GM12874 (cell line): ENCODE results near the gene FHAD1.

ENCODE experiments used
- TF ChIP-seq, protein P1 (sequence below): IDR thresholded peaks from 2 replicates; pipeline ENCODE4 v1.5.1; 2011; ENCODE audit warnings: low read depth, mild to moderate bottlenecking, control low read depth, low read length, moderate library complexity; ENCODE audit not compliant: insufficient read depth

FHAD1 gene

GRCh38 chr1:15343729-15344128 lies 96.7 kb downstream of the FHAD1 start:
- TF ChIP-seq, protein P1, sequence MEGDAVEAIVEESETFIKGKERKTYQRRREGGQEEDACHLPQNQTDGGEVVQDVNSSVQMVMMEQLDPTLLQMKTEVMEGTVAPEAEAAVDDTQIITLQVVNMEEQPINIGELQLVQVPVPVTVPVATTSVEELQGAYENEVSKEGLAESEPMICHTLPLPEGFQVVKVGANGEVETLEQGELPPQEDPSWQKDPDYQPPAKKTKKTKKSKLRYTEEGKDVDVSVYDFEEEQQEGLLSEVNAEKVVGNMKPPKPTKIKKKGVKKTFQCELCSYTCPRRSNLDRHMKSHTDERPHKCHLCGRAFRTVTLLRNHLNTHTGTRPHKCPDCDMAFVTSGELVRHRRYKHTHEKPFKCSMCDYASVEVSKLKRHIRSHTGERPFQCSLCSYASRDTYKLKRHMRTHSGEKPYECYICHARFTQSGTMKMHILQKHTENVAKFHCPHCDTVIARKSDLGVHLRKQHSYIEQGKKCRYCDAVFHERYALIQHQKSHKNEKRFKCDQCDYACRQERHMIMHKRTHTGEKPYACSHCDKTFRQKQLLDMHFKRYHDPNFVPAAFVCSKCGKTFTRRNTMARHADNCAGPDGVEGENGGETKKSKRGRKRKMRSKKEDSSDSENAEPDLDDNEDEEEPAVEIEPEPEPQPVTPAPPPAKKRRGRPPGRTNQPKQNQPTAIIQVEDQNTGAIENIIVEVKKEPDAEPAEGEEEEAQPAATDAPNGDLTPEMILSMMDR: no peak

DNA sequence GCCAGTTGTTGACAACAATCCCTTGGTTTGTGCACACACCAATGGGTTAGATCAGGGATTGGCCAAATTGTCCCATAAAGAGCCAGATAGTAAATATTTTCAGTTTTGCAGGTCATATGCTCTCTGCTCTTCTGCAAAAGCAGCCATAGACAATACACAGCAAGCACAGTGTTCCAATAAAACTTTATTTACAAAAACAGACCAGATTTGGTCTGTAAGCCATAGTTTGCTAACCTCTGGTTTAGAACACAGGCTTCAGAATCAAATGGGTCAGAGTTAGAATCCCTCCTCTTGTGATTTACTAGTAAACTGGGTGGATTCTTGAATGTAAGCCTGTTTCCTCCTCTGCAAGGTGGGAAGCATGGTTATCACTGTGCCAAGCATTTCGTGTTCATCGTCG lies 97.4 kb downstream of the FHAD1 start:
- TF ChIP-seq, protein P1: no peak

DNA sequence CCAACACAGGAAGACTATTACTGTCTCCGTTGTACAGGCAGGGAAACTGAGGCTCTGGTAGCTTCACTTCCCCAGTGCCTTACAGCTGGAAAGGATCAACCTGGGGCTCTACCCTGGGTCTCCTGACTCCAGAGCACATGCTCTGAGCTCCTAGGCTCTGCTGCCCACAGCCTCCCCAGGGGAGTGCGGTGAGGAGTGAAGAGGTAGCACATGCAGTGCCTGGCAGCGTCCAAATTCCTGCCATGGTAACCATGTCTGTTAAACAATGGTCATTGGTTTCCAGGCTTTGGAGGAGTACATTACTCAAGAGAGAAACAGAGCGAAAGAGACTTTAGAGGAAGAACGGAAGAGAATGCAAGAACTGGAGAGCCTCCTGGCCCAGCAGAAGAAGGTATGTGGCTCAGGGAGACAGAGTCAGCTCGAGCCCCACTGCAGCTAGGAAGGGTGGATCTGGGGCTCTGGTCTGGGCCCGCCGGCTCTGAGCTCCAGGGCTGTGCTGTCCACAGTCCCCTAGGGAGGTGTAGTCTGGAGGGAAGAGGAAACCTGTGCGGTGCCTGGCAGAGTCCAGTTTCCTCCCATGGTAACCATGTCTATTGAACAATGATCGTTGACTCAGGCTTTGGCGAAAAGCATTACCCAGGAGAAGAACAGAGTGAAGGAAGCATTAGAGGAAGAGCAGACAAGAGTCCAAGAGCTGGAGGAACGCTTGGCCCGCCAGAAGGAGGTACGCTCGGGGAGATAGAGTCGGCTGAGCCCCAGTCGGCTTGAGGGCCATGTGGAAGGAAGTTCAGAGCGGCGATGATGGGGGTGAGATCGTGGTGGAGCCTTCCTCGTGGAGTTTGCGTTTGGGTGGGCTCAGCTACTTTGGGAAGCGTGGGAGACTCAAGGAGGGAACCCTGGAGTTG lies 98.0 kb downstream of the FHAD1 start:
- TF ChIP-seq, protein P1: no peak

DNA sequence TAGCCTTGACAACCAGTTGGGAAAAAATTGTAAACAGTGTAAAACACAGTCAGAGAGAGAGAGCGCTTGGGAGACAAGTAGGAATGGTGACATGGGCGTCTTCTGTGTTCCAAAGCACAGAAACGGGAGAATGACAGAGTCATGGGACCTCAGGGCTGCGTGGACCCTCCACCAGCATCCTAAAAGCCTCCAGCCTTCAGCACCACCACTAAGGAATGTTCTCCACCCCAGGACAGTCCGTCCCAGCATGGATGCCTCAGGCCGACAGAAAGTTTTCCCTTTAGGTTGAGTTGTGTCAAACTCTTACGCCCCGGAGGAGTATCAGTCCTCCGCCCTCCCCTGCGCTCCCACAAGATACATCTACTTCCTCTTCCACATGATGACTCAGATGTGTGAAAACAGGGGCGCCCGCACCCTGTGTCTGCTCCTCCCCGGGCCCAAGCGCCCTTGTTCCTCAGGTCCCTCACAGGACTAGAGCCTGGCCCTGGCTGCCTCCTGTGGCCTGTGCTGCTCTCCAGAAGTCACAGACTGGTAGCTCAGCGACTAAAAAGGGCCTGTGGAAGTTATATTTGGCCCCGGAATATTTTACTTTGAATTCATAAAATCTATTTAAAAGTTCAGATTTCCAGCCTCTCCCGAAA lies 98.8 kb downstream of the FHAD1 start:
- TF ChIP-seq, protein P1: no peak

DNA sequence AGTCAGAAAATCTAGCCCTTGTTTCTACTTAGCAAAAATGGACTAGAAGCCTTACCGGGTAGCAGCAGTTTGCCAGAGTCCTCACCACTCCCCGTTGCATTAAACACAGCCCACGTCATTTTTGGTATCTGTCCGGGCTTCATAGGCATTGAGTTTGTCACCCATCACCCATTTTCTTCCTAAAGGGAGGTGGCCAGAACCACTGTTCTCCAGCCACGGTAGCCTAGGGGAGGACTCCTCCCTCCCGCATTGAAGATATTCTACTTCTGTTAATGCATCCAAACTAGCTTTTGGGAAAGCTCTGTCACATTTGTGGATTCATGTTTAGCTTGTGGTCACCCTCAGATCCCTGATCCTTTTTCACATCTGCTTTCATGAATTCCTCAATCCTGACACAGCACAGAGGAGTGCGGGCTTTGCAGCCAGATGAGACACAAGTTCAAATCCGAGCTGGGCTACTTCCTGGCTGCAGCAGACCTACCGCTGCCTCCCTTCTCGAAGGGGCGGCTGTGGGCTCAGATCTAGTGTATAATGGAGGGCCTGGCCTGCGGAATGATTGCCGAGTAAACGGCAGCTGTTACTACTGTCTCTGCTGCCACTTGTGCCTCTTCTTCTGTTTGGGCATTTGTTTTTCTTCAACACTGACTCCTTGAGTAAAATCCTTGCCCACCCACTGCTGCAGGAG lies 99.5 kb downstream of the FHAD1 start:
- TF ChIP-seq, protein P1: no peak

DNA sequence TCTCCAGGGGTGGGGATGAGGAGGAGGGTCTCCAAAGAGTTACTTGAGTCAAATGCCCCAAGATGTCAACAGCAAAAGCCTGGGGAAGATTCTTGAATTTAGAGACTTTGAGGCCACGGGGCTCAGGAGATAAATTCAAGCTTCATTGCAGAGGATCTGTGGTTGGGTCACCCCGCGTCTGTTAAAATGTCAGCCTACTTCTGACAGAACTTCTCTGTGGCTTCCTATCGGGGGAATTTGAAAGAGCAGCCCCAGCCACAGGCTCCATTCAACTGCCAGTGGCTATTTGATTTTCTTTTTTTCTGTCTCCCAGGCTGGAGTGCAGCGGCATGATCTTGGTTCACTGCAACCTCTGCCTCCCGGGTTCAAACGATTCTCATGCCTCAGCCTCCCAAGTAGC lies 100.2 kb downstream of the FHAD1 start:
- TF ChIP-seq, protein P1: no peak

DNA sequence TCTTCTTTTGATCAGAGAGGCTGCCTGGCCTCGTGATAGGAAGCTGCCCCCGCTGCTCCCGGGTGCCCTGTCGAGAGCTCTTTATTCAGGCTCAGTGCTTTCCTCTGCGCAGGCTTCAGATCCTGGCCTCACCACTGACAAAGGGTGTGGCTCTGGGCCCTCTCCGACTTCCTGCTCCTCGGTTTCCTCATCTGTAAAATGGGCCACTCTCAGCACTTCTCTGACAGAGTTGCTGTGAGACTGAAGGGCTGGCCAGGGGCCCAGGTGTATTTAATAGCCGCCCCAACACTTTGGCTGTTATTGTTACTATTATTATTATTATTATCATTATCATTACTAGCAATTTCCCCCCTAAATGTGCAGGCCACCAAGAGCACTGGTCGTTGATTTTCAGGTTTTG lies 101.6 kb downstream of the FHAD1 start:
- TF ChIP-seq, protein P1: no peak
